HuH-7 (cell line): Measurements from ENCODE around the gene TTC12.

Experiments used
- DNase-seq: peaks from one replicate; pipeline ENCODE4 v3.0.0; 2011; ENCODE audit warnings: low spot score

The TTC12 gene

GRCh38 chr11:113329725-113330124 lies 15.3 kb downstream of the TTC12 start:
- no peak for DNase-seq

DNA sequence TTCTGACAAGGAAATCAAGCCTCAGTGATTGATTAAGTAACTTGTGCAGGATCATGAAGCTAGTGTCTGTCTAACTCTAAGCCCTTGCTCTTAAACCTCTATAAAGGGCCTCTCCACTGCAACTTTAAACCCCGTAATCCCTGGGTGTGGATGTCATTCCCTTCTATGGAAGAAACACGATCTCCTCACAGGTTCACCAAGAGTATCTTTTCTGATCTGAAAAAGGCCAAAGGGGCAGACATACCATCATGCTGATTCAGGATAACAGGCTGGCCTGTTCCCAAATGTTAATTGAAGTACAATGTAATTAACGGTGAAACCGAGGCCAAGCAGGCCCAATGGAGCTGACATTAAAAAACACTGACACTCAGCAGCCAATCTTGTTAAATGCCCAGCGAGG lies 17.1 kb downstream of the TTC12 start:
- no peak for DNase-seq

GRCh38 chr11:113332023-113332422 lies 17.6 kb downstream of the TTC12 start:
- DNase-seq, result no peak

DNA sequence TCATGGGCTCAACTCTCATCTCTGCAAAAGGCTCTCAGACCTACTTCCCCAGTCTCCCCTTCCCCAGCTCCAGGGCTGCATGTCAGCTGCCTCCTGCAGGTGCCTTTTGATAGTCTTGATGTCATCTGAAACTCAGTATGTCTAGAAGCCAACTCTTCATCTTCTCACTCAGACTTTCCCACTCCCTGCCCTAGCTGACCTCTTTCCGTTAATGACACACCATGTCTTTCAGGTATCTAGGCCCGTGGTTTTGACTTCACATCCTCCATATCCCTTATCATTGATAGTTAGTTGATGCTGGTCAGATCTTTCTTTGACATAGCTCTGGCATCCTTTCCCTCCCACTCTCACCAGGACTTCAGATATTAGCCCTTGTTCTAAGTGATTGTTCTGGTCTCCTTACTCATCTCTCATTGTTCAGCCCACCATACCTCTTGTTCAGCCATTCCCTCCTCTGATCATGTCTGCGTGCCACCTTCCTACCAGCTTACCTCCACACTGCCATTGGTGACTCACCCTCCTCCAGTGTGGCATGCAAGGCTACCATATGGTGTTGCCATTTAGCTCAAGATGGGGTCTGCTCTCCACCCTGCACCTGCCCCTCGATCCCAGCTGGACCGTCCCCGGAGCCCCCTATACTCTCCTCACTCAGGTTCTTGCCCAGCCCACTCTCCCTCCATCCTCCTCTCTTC lies 18.4 kb downstream of the TTC12 start:
- DNase-seq, result no peak

DNA sequence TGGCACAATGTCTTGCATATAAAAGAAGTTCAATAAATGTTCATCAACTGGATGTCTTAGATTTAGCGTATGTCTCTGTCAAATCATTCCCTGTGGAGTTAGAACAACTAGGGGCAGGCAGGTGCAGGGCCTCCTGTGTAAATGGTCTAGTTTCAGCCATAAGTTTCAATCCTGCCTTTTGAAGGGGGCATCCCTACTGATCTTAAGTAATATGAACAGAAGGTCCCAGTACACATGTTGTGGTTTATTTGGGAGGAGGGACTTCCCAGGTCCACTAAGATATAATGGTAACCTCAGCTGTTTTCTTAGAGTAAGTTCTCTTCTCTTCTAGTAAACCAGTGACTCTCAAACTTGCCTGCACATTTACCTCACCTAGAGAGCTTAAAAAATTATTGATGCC lies 19.8 kb downstream of the TTC12 start:
- DNase-seq, result no peak

DNA sequence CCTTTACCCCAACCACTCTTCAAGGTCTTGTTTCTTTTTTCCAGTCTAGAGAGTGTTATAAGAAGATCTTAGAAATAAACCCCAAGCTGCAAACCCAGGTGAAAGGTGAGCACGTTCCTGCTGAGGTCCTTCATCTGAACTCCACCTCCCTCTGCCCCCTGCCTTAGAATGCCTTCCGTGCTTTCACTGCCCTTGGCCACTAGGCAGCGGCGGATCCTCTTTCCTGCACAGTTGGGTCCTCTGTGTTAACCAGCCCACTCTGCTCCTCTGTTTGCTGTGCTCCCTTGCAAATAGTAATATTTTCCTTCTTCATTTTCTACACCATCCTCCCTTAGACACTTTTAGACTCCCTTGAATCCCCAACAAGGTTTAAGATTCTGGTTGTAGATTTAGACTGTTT lies 24.3 kb downstream of the TTC12 start:
- no peak for DNase-seq

- DNase-seq, result no peak
Observed at GRCh38 chr11:113339929-113340589, 25.7 kb downstream of the TTC12 start.

DNA sequence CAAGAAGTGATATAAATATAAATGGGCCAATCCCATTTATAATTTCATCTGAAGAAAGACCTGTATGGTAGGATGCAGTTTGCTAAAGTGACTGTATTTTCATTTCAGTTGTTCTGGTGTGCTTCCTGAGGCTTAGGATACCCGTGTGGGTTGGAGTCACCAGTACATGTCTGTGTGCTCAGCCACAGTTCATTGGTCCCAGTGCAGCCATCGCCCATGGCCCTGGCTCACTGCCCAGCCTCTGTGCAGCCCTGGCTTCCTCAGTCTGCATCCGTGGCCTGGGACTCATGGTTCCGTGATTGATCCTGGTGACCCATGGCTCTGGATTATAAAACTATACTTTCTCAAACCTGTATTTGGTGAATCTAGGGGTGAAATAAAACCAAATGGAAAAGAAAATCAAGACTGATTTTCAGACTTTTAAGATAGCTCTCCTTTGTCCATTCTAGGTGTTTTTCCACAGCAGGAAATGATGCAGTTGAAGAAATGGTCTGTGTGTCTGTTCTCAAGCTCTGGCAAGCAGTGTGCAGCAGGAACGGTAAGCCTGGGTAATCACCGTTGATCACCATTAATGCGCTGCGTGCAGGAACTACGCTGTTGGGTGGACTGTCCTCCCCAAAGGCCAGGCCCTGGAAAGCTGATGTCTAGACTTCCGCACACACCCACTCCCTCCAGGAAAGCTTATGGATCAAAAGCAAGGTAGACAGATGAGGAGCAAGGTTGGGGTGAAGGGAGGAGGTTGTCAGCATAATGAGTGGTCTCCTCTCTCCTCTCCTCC lies 27.2 kb downstream of the TTC12 start:
- DNase-seq, result no peak

DNA sequence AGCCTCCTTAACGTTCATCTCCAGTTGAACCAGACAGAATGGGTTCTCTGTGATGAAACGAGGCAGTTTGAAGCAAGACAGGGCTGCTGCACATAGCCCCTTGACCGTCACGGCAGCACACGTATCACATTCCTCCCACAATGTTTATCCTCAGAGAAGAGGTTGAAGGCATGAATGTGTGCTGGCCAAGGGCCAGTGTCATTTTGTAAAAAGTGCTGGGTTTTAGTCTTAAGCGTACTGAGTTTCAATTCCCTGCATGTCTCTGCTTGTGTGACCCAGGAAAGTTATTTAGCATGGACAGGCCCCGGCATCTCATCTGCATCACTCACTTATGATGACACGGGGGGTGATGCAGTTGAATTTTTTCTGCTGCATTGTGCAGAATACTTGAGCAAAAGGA lies 31.6 kb downstream of the TTC12 start:
- DNase-seq, result no peak

DNA sequence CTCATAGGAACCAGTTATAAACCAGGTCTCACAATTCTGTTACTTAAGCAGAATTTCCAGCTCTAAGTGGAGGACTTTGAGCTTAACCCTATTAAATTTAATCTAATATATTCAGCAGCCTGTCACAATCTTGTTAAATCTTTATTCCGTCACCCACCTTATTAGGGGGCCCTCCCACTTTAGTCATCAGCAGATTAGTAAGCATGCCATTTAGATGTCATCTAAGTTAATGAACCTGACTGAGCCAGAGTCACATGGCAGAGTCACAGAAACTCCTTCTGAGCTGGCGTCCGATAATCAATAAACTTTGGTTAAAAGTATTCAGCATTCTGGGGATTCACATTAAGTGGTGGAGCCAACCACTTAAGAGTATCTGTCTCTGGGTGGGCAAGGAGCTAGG lies 35.1 kb downstream of the TTC12 start:
- no peak for DNase-seq

GRCh38 chr11:113350336-113351067 lies 36.1 kb downstream of the TTC12 start:
- no peak for DNase-seq

- no peak for DNase-seq
Observed at GRCh38 chr11:113351068-113351450, 36.7 kb downstream of the TTC12 start.

- DNase-seq, result no peak
Observed at GRCh38 chr11:113351480-113351879, 37.1 kb downstream of the TTC12 start.

GRCh38 chr11:113356203-113356602 lies 41.8 kb downstream of the TTC12 start:
- no peak for DNase-seq

- DNase-seq, result no peak
Observed at GRCh38 chr11:113363406-113363805, 49.0 kb downstream of the TTC12 start.

- DNase-seq, result no peak
Observed at GRCh38 chr11:113363996-113364641, 49.7 kb downstream of the TTC12 start.

GRCh38 chr11:113365895-113366294 lies 51.5 kb downstream of the TTC12 start:
- DNase-seq, result no peak

- no peak for DNase-seq
Observed at GRCh38 chr11:113369411-113369810, 55.0 kb downstream of the TTC12 start.

DNA sequence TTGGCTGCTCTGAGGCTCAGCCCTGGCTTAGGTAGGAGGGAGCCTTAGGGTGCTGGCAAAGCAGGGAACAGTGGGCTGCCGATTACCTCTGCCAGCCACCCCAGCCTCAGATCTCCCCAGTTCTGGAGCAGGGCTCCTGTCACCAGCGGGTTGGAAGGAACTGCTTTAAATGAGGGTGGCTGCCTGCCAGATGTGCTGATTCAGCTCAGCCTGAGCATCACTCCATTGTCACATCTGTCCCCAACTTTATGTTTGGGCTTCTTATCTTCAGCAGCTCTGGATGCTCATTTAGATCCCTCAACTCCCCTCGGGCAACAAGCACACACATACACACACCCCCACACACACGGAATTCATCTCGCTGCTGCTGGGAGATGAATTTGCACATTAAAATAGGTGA lies 56.3 kb downstream of the TTC12 start:
- no peak for DNase-seq

DNA sequence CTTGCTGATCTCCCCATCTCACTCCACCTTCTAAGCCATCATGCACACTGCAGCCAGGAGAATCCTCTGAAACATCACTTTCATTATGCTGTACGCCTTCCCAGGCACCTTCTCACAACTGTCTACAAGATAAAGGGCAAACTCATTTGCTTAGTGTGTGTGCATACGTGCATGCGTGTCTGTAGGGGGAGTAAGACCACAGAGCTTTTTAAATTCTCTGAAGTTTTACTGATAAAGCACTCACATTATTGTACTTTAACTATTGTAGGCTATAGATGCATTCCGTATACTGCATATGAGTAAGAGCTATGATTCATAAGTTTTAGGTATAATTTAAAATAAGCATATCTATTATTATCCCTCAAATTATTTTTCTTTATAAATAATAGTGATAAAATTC lies 57.9 kb downstream of the TTC12 start:
- DNase-seq, result no peak

DNA sequence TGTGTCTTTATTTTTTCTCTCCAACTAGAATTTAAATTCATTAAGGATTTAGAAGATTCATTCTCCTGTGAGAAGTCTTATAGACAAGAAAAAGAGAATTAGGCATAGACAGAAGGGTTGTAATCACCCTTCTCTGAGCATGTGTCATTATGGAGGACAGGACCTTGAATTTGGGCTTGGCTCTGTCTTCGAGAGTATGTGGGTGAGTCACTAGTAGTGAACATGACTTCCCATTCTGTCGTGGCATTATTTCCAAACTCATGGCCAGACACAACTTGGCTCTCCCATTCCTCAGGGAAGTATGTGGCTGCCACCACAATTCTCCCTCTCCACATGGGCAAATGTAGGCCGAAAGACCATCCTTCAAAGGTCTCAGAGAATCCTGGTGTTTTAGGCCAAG lies 58.9 kb downstream of the TTC12 start:
- no peak for DNase-seq

GRCh38 chr11:113373981-113374560 lies 59.7 kb downstream of the TTC12 start:
- no peak for DNase-seq
